OCI-LY7 (cell line): ENCODE measurements around the gene MDGA2. TPM values are rescaled to one million over a fixed set of nuclear protein-coding genes. Genes with fewer than 3 reads are reported as not detected.
A peak's percentile ranks its signal among the peaks of the same experiment; 100 is the strongest.

Source experiments
- BruUV-seq: library from RNA; stranded (reverse); fragments of 400-500 nt; replicated peaks from 2 replicates; lab custom pipeline; 2021; lab: Mats Ljungman, UMichigan
- CTCF ChIA-PET: fragments of 300-600 bp; sonication (Branson Sonifier 250); formaldehyde crosslinking; loops from one replicate; lab custom pipeline; 2022; ENCODE audit warnings: antibody characterized with exemption; ENCODE audit not compliant: unreplicated experiment; lab: Charles Lee
- POLR2A ChIA-PET: fragments of 300-600 bp; sonication (Branson Sonifier 250); formaldehyde crosslinking; loops from one replicate; lab custom pipeline; 2022; ENCODE audit warnings: antibody characterized with exemption; lab: Charles Lee
- DNase-seq: peaks from one replicate; pipeline ENCODE4 v3.0.0-alpha.2; 2015; ENCODE audit warnings: low spot score
- H2AFZ ChIP-seq: fragments of 200-600 bp; sonication (generic), shearing (Covaris generic); 2 replicates; pipeline ENCODE4 v1.6.1; 2014; ENCODE audit warnings: mild to moderate bottlenecking, antibody characterized with exemption, low read length, moderate library complexity
- H3K27ac ChIP-seq: fragments of 200-600 bp; sonication (generic); 2 replicates; pipeline ENCODE4 v1.5.1; 2014; ENCODE audit warnings: mixed run types, low read depth, mild to moderate bottlenecking, moderate library complexity, low read length, inconsistent platforms; ENCODE audit not compliant: poor library complexity, severe bottlenecking
- H3K36me3 ChIP-seq: fragments of 200-600 bp; sonication (generic); 2 replicates; pipeline ENCODE4 v1.6.1; 2014; ENCODE audit warnings: mild to moderate bottlenecking, antibody characterized with exemption, low read length, moderate library complexity, mixed read lengths; ENCODE audit not compliant: insufficient read depth
- H3K4me1 ChIP-seq: fragments of 200-600 bp; sonication (generic); 2 replicates; pipeline ENCODE4 v1.5.1; 2014; ENCODE audit warnings: mild to moderate bottlenecking, low read length; ENCODE audit not compliant: insufficient read depth, poor library complexity, severe bottlenecking
- H3K4me2 ChIP-seq: fragments of 200-600 bp; sonication (generic); 2 replicates; pipeline ENCODE4 v1.6.1; 2014; ENCODE audit warnings: mild to moderate bottlenecking, low read length
- H3K4me3 ChIP-seq: fragments of 200-600 bp; sonication (generic); 2 replicates; pipeline ENCODE4 v1.5.1; 2014; ENCODE audit warnings: mild to moderate bottlenecking, low read depth, low read length; ENCODE audit not compliant: poor library complexity, severe bottlenecking
- H3K79me2 ChIP-seq: fragments of 200-600 bp; sonication (generic); 2 replicates; pipeline ENCODE4 v1.6.1; 2016; ENCODE audit warnings: low read depth, mild to moderate bottlenecking, low read length, moderate library complexity, mixed read lengths; ENCODE audit not compliant: insufficient read depth
- H3K9me2 ChIP-seq: fragments of 200-600 bp; sonication (generic); 2 replicates; pipeline ENCODE4 v1.6.1; 2016; ENCODE audit warnings: mild to moderate bottlenecking, low read length, mixed read lengths; ENCODE audit not compliant: insufficient read depth
- H3K9me3 ChIP-seq: fragments of 200-600 bp; sonication (generic); 2 replicates; pipeline ENCODE4 v1.6.1; 2014; ENCODE audit warnings: mild to moderate bottlenecking, mixed run types, low read length, mixed read lengths
- H4K20me1 ChIP-seq: fragments of 200-600 bp; sonication (generic); 2 replicates; pipeline ENCODE4 v1.6.1; 2014; ENCODE audit warnings: mild to moderate bottlenecking, antibody characterized with exemption, low read length, moderate library complexity, mixed read lengths; ENCODE audit not compliant: insufficient read depth
- CTCF ChIP-seq: fragments of 200-600 bp; sonication (generic); conservative IDR thresholded peaks from 2 replicates; pipeline ENCODE4 v1.5.1; 2014; ENCODE audit warnings: mild to moderate bottlenecking, antibody characterized with exemption, low read length, moderate library complexity, mixed read lengths
- EZH2phosphoT487 ChIP-seq: fragments of 200-600 bp; sonication (generic); IDR thresholded peaks from 2 replicates; pipeline ENCODE4 v1.6.1; 2018; ENCODE audit warnings: low read depth, borderline replicate concordance, mild to moderate bottlenecking, mixed run types, antibody characterized with exemption, low read length, moderate library complexity, mixed read lengths
- intact Hi-C: fragments of 100-400 bp; cut with micrococcal nuclease; formaldehyde crosslinking; loops from one replicate; pipeline ENCODE4 v1.10.0; 2022; ENCODE audit not compliant: unreplicated experiment
- total RNA-seq, 2 experiments: library from RNA; depleted of rRNA in 1 of 2; stranded (reverse); fragments of >200 nt in 1 of 2; shearing (Covaris generic) in 1 of 2; gene quantifications; 2 replicates each; pipeline ENCODE4 v1.2.3, GENCODE V29; 2014 to 2022

MDGA2 gene
- total RNA-seq, 2 experiments from 2014 or later = not detected

- Histone ChIP-seq H4K20me1 (no peaks in the 10 kb centered on the region), H3K9me2 (no peaks in the 10 kb centered on the region), H2AFZ (no peak overlapping the region), H3K27ac (no peak overlapping the region), H3K9me3 (no peaks in the 10 kb centered on the region), H3K4me3 (no peak overlapping the region), H3K4me1 (no peaks in the 10 kb centered on the region), H3K79me2 (no peaks in the 10 kb centered on the region), H3K4me2 (no peak overlapping the region), H3K36me3 (no peaks in the 10 kb centered on the region)
- BruUV-seq = no TSS peak
- POLR2A ChIA-PET = no interaction called here
- DNase-seq = no peak
- TF ChIP-seq CTCF (no peak), EZH2phosphoT487 (no peak)
- CTCF ChIA-PET = no interaction called here
- intact Hi-C loops = no loop called here
Measured at GRCh38 chr14:47057364-47057763, 618.0 kb downstream of the MDGA2 start.

- intact Hi-C loops = no loop called here
- H3K9me2 ChIP-seq = no peaks in the 10 kb centered on the region
- H3K9me3 ChIP-seq = no peaks in the 10 kb centered on the region
- H2AFZ ChIP-seq = no peak overlapping the region
- no peak for DNase-seq
- no peak overlapping the region for H3K27ac ChIP-seq
- H3K36me3 ChIP-seq = no peaks in the 10 kb centered on the region
- no peaks in the 10 kb centered on the region for H3K4me1 ChIP-seq
- H3K79me2 ChIP-seq = no peaks in the 10 kb centered on the region
- no peak overlapping the region for H3K4me2 ChIP-seq
- TF ChIP-seq EZH2phosphoT487 = no peak
- TF ChIP-seq CTCF = no peak
- no TSS peak for BruUV-seq
- no peaks in the 10 kb centered on the region for H4K20me1 ChIP-seq
- CTCF ChIA-PET = no interaction called here
- POLR2A ChIA-PET = no interaction called here
- no peak overlapping the region for H3K4me3 ChIP-seq
Measured at GRCh38 chr14:47044841-47045240, 630.6 kb downstream of the MDGA2 start.

- Histone ChIP-seq H3K27ac (no peak overlapping the region), H3K79me2 (no peaks in the 10 kb centered on the region), H3K4me1 (no peaks in the 10 kb centered on the region), H4K20me1 (no peaks in the 10 kb centered on the region), H3K36me3 (no peaks in the 10 kb centered on the region), H3K9me3 (no peaks in the 10 kb centered on the region), H2AFZ (no peak overlapping the region), H3K4me2 (no peak overlapping the region), H3K9me2 (no peaks in the 10 kb centered on the region), H3K4me3 (no peak overlapping the region)
- DNase-seq = no peak
- intact Hi-C loops = no loop called here
- TF ChIP-seq EZH2phosphoT487 (no peak), CTCF (0 out of 2 replicates have a peak, but pooled peaks have one; percentile 26)
- ChIA-PET CTCF (no interaction called here), POLR2A (no interaction called here)
- no TSS peak for BruUV-seq
Measured at GRCh38 chr14:47040550-47040949, 634.9 kb downstream of the MDGA2 start.
